HG02571 (cell line): Measurements from ENCODE around the gene BICD1.
A peak's percentile ranks its signal among the peaks of the same experiment; 100 is the strongest.

Experiments used
- ATAC-seq: cut with Tn5 transposase; IDR thresholded peaks from one replicate; pipeline ENCODE4 v1.9.1; 2021; ENCODE audit warnings: mild to moderate bottlenecking, moderate library complexity; ENCODE audit not compliant: unreplicated experiment

The BICD1 gene

GRCh38 chr12:32100888-32101287, 5.8 kb upstream of the BICD1 start:
- ATAC-seq = no peak

- ATAC-seq = no peak
Observed at GRCh38 chr12:32102234-32102633, 4.4 kb upstream of the BICD1 start.

- ATAC-seq = no peak
Observed at GRCh38 chr12:32104572-32105355, 1.9 kb upstream of the BICD1 start.

DNA sequence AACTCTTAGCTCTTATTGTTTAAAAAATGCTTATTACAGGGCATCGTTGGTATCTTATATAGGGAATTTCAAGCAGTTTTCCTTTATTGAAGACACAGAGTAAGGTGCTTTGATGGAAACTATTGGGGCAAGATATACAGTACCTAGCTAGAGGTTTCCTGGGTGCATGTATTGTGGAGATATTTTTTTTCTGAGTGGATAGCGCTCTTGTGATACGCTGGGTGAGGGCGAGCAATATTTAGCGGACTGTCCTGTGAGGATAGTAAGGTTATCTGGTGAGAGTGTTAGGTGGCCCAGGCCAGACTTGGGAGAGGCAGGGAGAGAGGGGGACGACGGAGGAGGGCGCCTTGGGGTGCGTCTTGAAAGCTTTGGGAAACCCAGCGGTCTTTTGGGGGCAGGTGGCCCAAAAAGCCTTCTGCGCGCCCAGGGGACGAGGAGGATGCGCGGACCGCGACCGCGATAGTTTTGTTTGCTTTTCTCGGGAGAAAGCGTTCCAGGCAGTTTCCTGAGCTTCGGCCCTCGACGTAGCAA, 596 bp upstream of the BICD1 start:
- ATAC-seq = no peak

GRCh38 chr12:32107359-32108267, 966 bp downstream of the BICD1 start:
- ATAC-seq = no peak

GRCh38 chr12:32108787-32109186, 2.1 kb downstream of the BICD1 start:
- ATAC-seq = no peak

GRCh38 chr12:32110417-32110816, 3.8 kb downstream of the BICD1 start:
- no peak for ATAC-seq

DNA sequence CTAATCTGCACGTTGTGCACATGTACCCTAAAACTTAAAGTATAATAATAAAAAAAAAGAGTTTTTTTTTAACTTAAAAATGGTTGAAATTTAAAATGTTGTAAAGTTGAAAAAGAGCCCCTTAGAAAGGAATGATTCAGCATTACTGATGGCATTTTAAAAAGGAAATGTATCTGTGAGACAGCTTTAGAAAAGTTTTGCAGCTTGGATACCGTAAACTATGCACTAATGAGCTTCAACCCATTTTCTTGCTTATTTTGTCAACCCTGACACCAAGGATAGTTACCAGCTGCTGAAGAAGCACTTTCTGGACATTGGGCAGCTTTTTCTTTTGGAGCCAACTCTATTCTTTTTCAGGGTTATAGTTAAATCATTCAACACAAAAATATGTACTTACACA, 4.3 kb downstream of the BICD1 start:
- no peak for ATAC-seq

GRCh38 chr12:32115404-32116104, 8.9 kb downstream of the BICD1 start:
- no peak for ATAC-seq

GRCh38 chr12:32116897-32117296, 10.2 kb downstream of the BICD1 start:
- ATAC-seq = no peak

GRCh38 chr12:32117316-32117715, 10.7 kb downstream of the BICD1 start:
- ATAC-seq = no peak

- ATAC-seq = no peak
Observed at GRCh38 chr12:32118806-32119205, 12.2 kb downstream of the BICD1 start.

GRCh38 chr12:32120419-32120818, 13.8 kb downstream of the BICD1 start:
- no peak for ATAC-seq

DNA sequence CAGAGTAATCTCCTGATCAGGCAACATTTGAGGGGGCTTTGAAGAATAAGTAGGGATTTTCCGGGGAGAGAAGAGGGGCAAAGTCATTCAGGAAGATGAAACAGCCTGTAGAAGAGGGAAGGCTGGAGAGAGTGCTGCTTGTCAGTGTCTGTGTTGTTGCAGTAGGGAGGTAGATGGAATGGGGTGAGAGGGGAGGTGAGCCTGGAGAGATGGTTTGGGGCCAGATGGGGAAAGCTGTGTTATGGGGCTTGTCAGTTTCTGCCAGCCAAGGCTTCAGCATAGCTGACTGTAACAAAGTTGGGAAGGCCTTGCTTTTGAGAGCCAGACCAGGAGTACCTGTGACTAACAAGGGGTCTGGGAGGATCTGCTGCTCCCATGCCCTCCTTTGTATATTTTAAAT, 18.0 kb downstream of the BICD1 start:
- ATAC-seq = no peak

DNA sequence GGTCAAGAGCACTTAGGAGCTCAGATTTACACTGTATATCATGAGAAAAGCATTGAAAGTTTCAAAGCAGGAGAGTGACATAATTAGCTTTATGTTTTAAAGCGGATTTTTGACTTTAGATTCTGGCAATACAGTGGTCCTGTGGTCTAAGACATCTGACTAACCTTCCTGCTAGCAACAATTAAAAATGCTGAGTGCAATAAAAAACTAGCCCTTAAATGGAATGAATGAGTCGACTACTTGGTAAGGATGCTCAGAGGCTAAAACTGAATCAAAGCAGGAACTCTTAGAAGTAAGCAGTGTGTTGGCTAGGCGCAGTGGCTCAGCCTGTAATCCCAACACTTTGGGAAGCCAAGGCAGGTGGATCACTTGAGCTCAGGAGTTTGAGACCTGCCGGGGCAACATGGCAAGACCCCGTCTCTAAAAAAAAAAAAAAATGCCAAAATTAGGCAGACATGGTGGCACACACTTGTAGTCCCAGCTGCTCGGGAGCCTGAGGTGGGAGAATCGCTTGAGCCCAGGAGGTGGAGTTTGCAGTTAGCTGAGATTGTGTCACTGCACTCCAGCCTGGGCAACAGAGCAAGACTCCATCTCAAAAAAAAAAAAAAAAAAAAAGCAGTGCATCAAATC, 18.9 kb downstream of the BICD1 start:
- ATAC-seq = no peak

DNA sequence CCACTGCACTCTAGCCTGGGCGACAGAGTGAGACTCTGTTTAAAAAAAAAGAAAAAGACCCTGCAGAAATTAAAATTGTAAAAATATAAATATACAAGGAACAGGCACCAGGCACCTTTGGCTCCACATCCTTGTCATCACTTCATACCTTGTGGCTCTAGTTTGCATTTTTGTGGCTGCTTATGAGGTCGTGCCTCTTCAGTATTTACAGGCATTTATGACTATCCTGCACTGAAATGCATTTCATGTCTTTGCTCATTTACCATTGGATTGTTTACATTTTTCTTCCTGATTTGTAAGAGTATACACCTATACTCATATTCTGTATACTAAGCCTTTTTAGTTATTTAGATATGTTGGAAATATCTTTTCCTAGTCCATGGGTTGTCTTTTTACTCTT, 20.1 kb downstream of the BICD1 start:
- no peak for ATAC-seq

- ATAC-seq = no peak
Observed at GRCh38 chr12:32131666-32132065, 25.0 kb downstream of the BICD1 start.

DNA sequence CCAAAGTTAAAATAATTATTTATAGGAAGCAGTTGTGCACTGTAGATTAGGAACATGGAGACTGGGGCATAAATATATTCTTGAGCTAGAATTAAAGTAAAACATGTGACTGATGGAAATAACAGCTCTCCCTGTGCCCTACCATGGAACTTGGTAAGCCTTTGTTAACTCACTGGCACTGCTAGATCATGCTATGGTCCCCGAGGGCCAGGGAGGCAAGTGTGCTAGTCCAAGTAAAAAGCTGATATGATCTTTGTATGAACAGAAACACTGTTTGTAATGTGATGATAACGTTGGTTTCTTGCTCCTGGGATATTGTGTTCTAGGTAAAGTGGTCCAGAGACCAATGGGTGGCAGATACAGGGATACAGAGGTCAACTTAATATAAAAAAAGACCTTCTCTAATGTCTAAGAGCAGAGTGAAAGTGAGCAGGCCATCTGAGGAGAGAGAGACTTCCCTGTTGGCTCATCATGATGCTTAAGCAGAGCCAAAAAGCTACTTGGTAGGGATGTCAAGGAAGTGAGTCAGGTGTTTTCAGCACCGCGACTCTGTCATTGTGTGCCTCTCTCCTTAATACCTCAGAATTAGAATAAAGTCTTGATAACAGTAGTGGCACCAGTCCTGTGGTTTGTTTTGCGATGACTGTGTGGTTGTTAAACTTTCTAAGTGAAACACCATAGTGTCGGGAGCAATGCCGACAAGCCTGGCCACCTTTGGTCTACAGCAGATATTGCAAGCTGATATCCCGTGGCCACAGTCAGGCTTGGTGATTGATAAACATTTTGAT, 27.6 kb downstream of the BICD1 start:
- peak; percentile 54 for ATAC-seq

DNA sequence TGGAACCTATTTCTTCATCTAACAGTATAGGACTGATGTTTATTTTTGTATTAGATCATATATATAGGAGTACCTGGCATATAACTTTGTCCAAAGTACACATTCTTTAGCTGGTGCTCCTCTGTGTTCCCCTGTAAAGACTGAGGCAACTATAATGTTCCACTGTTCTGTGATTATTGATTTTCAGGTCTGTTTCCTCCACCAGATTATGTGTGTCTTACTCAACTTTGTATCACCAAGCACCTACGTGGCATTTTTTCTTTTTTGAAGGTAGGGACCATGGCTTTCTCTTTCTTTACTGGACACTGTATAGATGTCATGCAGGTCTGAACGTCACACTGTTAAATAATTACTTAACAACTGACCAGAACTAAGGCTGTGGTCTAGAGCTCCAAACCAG, 29.3 kb downstream of the BICD1 start:
- no peak for ATAC-seq

- ATAC-seq = no peak
Observed at GRCh38 chr12:32136404-32136803, 29.8 kb downstream of the BICD1 start.
